Measurements from ENCODE around the gene KNG1. TPM values are rescaled to one million over a fixed set of nuclear protein-coding genes. Genes with fewer than 3 reads are reported as not detected.
"Not testable (repeated sequence)": the region's sequence is repeated elsewhere in the genome, so short reads cannot be mapped to it uniquely, and the experiment has no call there.

The KNG1 gene
- total and polyA plus RNA-seq, 2 of the 8 experiments (the other 6 are each of a cell fraction or from before 2014, with no cell fraction given): 0.05 TPM; not detected in 1

- H3K79me1 ChIP-seq (ENCODE audit: low read depth, low read length): no peaks in the 10 kb centered on the region
- no peak for DNase-seq (ENCODE audit: low read depth in 1 of 2, low spot score in 2 of 2)
- H3K18ac ChIP-seq (ENCODE audit: extremely low read depth, low read length): no peak overlapping the region
- H3K4me2 ChIP-seq (ENCODE audit: insufficient read depth in 1 of 2, low read depth in 2 of 2, low read length in 2 of 2): no peak overlapping the region
- ChIA-PET POLR2A (ENCODE audit: partially characterized antibody) (no interaction called here), CTCF (ENCODE audit: partially characterized antibody) (interaction anchor here (0.5 to 1.0 kb wide), 3 partner anchors 23 to 440 kb away, joined by 3 read pairs; no protein-coding TSS in a partner anchor)
- H3K23me2 ChIP-seq (ENCODE audit: low read depth, low read length): no peaks in the 10 kb centered on the region
- no peak overlapping the region for H2BK20ac ChIP-seq (ENCODE audit: low read length)
- H3K27me3 ChIP-seq (replicated peaks in 1 of 4; ENCODE audit: control insufficient read depth in 3 of 4, extremely low read depth in 1 of 4, insufficient read depth in 3 of 4, low read length in 3 of 4): no peaks in the 10 kb centered on the region
- no peak overlapping the region for H2BK15ac ChIP-seq (ENCODE audit: low read length)
- no peak overlapping the region for H3K4ac ChIP-seq (replicated peaks; ENCODE audit: insufficient read length, low read depth, low read length)
- no peak overlapping the region for H3K56ac ChIP-seq (replicated peaks; ENCODE audit: insufficient read length, low read depth, low read length)
- H3K36me3 ChIP-seq (ENCODE audit: control insufficient read depth in 2 of 4, insufficient read depth in 4 of 4, low read length in 3 of 4): no peaks in the 10 kb centered on the region
- no peak overlapping the region for H2AK5ac ChIP-seq (ENCODE audit: low read depth, low read length)
- H2BK12ac ChIP-seq (ENCODE audit: low read depth, low read length): no peak overlapping the region
- H2AFZ ChIP-seq (ENCODE audit: low read length): 0 out of 2 replicates have a peak overlapping the region, but pooled peaks have one; percentile 2
- TF ChIP-seq BACH1 (IDR thresholded peaks at IDR 0.05; ENCODE audit: low read length) (peak; percentile 63), SAP30 (IDR thresholded peaks at IDR 0.05; ENCODE audit: insufficient read depth, insufficient replicate concordance, low read length) (no peak)
- H3K4me3 ChIP-seq (ENCODE audit: extremely low read depth in 1 of 4, insufficient read depth in 2 of 4, low read depth in 3 of 4, low read length in 4 of 4): no peak overlapping the region
- no peak overlapping the region for H4K91ac ChIP-seq (replicated peaks; ENCODE audit: insufficient read length, low read length)
- 88% methylated on average over 3 of the region's 3 CpGs; no CpG with 5 or more reads in 1 of the 2 experiments for WGBS, 2 experiments (ENCODE audit: extremely low coverage in 1 of 2, insufficient coverage in 1 of 2, insufficient read length in 1 of 2, insufficient replicate concordance in 2 of 2, low coverage in 1 of 2, low lambda C conversion rate in 2 of 2, missing lambda C conversion rate in 1 of 2)
- no peak overlapping the region for H3K9ac ChIP-seq (replicated peaks in 1 of 4; ENCODE audit: extremely low read depth in 1 of 4, low read depth in 3 of 4, low read length in 3 of 4)
- FAIRE-seq: no peak
- no peaks in the 10 kb centered on the region for H3K79me2 ChIP-seq (ENCODE audit: control insufficient read depth in 1 of 2, insufficient read depth in 2 of 2, low read length in 2 of 2)
- no peak overlapping the region for H4K8ac ChIP-seq (ENCODE audit: extremely low read depth, insufficient read depth, low read length)
- H3K9me3 ChIP-seq (ENCODE audit: insufficient read depth in 2 of 2, low read depth in 1 of 2, low read length in 1 of 2): no peaks in the 10 kb centered on the region
- no peak overlapping the region for H3K14ac ChIP-seq (ENCODE audit: insufficient read length)
- no peak overlapping the region for H2BK5ac ChIP-seq (ENCODE audit: low read depth, low read length)
- no peak overlapping the region for H2BK120ac ChIP-seq (replicated peaks; ENCODE audit: low read depth, low read length)
- H3K27ac ChIP-seq (ENCODE audit: low read depth, low read length): no peak overlapping the region
- H4K20me1 ChIP-seq (replicated peaks in 1 of 2; ENCODE audit: control insufficient read depth in 1 of 2, insufficient read depth in 2 of 2, low read length in 2 of 2): no peaks in the 10 kb centered on the region
- no peak overlapping the region for H4K5ac ChIP-seq (ENCODE audit: insufficient read length, low read depth, low read length)
- H3K4me1 ChIP-seq (replicated peaks in 1 of 4; ENCODE audit: control insufficient read depth in 3 of 4, insufficient read depth in 4 of 4, low read length in 3 of 4): peaks cover 0 to 3% (median 0%) of the 10 kb centered on the region in 4 experiments; a peak in 1 of 7 replicates
- H3K23ac ChIP-seq (ENCODE audit: insufficient read length): no peak overlapping the region
These were observed 16.9 kb upstream of the KNG1 start for GRCh38 chr3:186700267-186700666.

- H2BK20ac ChIP-seq (ENCODE audit: low read length); H2BK120ac ChIP-seq (replicated peaks; ENCODE audit: low read depth, low read length); FAIRE-seq; H3K56ac ChIP-seq (replicated peaks; ENCODE audit: insufficient read length, low read depth, low read length); H3K79me1 ChIP-seq (ENCODE audit: low read depth, low read length); H3K23me2 ChIP-seq (ENCODE audit: low read depth, low read length); H4K91ac ChIP-seq (replicated peaks; ENCODE audit: insufficient read length, low read length); DNase-seq (ENCODE audit: low read depth in 1 of 2, low spot score in 2 of 2); H2AFZ ChIP-seq (ENCODE audit: low read length); CTCF ChIA-PET (ENCODE audit: partially characterized antibody); H4K5ac ChIP-seq (ENCODE audit: insufficient read length, low read depth, low read length); H3K79me2 ChIP-seq (ENCODE audit: control insufficient read depth in 1 of 2, insufficient read depth in 2 of 2, low read length in 2 of 2); H3K4me1 ChIP-seq (replicated peaks in 1 of 4; ENCODE audit: control insufficient read depth in 3 of 4, insufficient read depth in 4 of 4, low read length in 3 of 4); H3K4me2 ChIP-seq (ENCODE audit: insufficient read depth in 1 of 2, low read depth in 2 of 2, low read length in 2 of 2); H2BK5ac ChIP-seq (ENCODE audit: low read depth, low read length); H3K23ac ChIP-seq (ENCODE audit: insufficient read length); H4K20me1 ChIP-seq (replicated peaks in 1 of 2; ENCODE audit: control insufficient read depth in 1 of 2, insufficient read depth in 2 of 2, low read length in 2 of 2); H3K14ac ChIP-seq (ENCODE audit: insufficient read length); H3K4me3 ChIP-seq (ENCODE audit: extremely low read depth in 1 of 4, insufficient read depth in 2 of 4, low read depth in 3 of 4, low read length in 4 of 4); H2BK15ac ChIP-seq (ENCODE audit: low read length); H3K9ac ChIP-seq (replicated peaks in 1 of 4; ENCODE audit: extremely low read depth in 1 of 4, low read depth in 3 of 4, low read length in 3 of 4); H3K4ac ChIP-seq (replicated peaks; ENCODE audit: insufficient read length, low read depth, low read length); H3K27me3 ChIP-seq (replicated peaks in 1 of 4; ENCODE audit: control insufficient read depth in 3 of 4, extremely low read depth in 1 of 4, insufficient read depth in 3 of 4, low read length in 3 of 4); H3K9me3 ChIP-seq (ENCODE audit: insufficient read depth in 2 of 2, low read depth in 1 of 2, low read length in 1 of 2); H3K18ac ChIP-seq (ENCODE audit: extremely low read depth, low read length); H3K36me3 ChIP-seq (ENCODE audit: control insufficient read depth in 2 of 4, insufficient read depth in 4 of 4, low read length in 3 of 4); POLR2A ChIA-PET (ENCODE audit: partially characterized antibody); H4K8ac ChIP-seq (ENCODE audit: extremely low read depth, insufficient read depth, low read length); H2AK5ac ChIP-seq (ENCODE audit: low read depth, low read length); H2BK12ac ChIP-seq (ENCODE audit: low read depth, low read length); H3K27ac ChIP-seq (ENCODE audit: low read depth, low read length): not testable (repeated sequence)
These were observed 14.7 kb upstream of the KNG1 start for GRCh38 chr3:186702451-186702850.

Data from H1 (cell line).